Upper lobe of left lung (tissue), 6 donors: ENCODE results near the gene TYROBP. TPM values are rescaled to one million over a fixed set of nuclear protein-coding genes. Genes with fewer than 3 reads are reported as not detected.

Source experiments
- ATAC-seq, 2 donors: fragments of 200-7000 bp; cut with Tn5 transposase; one replicate each; pipeline ENCODE4 v1.9.1; 2022; ENCODE audit warnings: mild to moderate bottlenecking in 2 of 2, moderate library complexity in 2 of 2; ENCODE audit not compliant: low FRiP score in 2 of 2
- DNase-seq, 2 donors: peaks; one replicate each; pipeline ENCODE4 v3.0.0-alpha.2; 2019 to 2020
- H3K27ac ChIP-seq, 4 donors: fragments of 200-600 bp; sonication (generic); one replicate each; pipeline ENCODE4 v1.5.1; 2016 to 2019
- H3K27me3 ChIP-seq, 4 donors: fragments of 200-600 bp; sonication (generic); one replicate each; pipeline ENCODE4 v1.5.1; 2017 to 2019
- H3K36me3 ChIP-seq, 4 donors: fragments of 200-600 bp; sonication (generic); one replicate each; pipeline ENCODE4 v1.5.1; 2016 to 2019
- H3K4me1 ChIP-seq, 4 donors: fragments of 200-600 bp; sonication (generic); one replicate each; pipeline ENCODE4 v1.5.1; 2018 to 2019
- H3K4me3 ChIP-seq, 4 donors: fragments of 200-600 bp; sonication (generic); one replicate each; pipeline ENCODE4 v1.5.1; 2017 to 2019; ENCODE audit warnings: mild to moderate bottlenecking in 2 of 4, moderate library complexity in 1 of 4
- H3K9me3 ChIP-seq, 4 donors: fragments of 200-600 bp; sonication (generic); one replicate each; pipeline ENCODE4 v1.5.1; 2018 to 2019
- EP300 ChIP-seq, 4 donors: sonication (generic); formaldehyde crosslinking; IDR thresholded peaks; one replicate each; pipeline ENCODE4 v1.5.1; 2017; ENCODE audit warnings: antibody characterized with exemption in 4 of 4, control low read depth in 2 of 4
- POLR2A ChIP-seq, 4 donors: fragments of 450-650 bp; IDR thresholded peaks; one replicate each; pipeline ENCODE4 v1.5.1; 2016 to 2017; ENCODE audit warnings: antibody characterized with exemption in 4 of 4, mild to moderate bottlenecking in 2 of 4
- POLR2AphosphoS5 ChIP-seq, 2 donors: sonication (generic); formaldehyde crosslinking; IDR thresholded peaks; one replicate each; pipeline ENCODE4 v1.5.1; 2017; ENCODE audit warnings: antibody characterized with exemption in 2 of 2
- WGBS, 2 donors: methylation state at CpG; one replicate each; pipeline ENCODE4 v1.1.5; 2017 to 2018; 5-methylcytosine and 5-hydroxymethylcytosine counted together
- total RNA-seq, 6 donors: library from RNA; depleted of rRNA in 4 of 6; stranded (reverse); fragments of >200 nt in 4 of 6; gene quantifications; one replicate each; pipeline versions ENCODE4 v1.1.0 to v1.2.1, GENCODE V29; 2016 to 2021
- TF ChIP-seq, protein P1 (sequence below), 6 experiments: fragments of 450-650 bp in 4 of 6; fragments of 200-600 bp in 2 of 6; sonication (generic) in 2 of 6; IDR thresholded peaks; one replicate each; pipeline ENCODE4 v1.5.1; 2016 to 2019; ENCODE audit warnings: antibody characterized with exemption in 6 of 6
- donor health status: DM: no; HTN: no; CAD: no; lungs with moderate emphysema.
- donor health status: DM: no; HTN: yes; CAD: no; lungs with severe emphysema.

The TYROBP gene
- total RNA-seq, 6 donors from 2014 or later, result 131 to 532 (median 345) TPM

DNA sequence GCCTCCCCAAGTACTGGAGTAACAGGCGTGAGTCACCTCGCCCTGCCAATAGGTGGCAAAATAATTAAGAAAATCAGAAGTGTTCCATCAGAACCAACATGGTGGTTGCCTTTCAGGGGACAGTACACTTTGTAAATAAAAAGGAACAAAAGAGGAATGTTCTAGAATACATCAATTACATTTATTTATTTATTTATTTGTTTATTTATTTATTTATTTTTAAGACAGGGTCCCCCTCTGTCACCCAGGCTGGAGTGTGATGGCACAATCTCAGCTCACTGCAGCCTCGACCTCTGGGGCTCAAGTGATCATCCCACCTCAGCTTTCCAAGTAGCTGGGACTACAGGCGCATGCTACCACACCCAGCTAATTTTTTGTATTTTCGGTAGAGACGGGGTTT, 12.9 kb upstream of the TYROBP start:
- Histone ChIP-seq H3K36me3 (no peaks in the 10 kb centered on the region), H3K4me3 (no peak overlapping the region), H3K9me3 (peaks cover 0 to 7% (median 3%) of the 10 kb centered on the region in 4 donors), H3K27ac (no peak overlapping the region), H3K4me1 (no peaks in the 10 kb centered on the region), H3K27me3 (no peaks in the 10 kb centered on the region)
- TF ChIP-seq EP300 (IDR thresholded peaks at IDR 0.05) (no peak), POLR2AphosphoS5 (IDR thresholded peaks at IDR 0.05) (no peak), POLR2A (IDR thresholded peaks at IDR 0.05) (no peak)
- TF ChIP-seq, protein P1, sequence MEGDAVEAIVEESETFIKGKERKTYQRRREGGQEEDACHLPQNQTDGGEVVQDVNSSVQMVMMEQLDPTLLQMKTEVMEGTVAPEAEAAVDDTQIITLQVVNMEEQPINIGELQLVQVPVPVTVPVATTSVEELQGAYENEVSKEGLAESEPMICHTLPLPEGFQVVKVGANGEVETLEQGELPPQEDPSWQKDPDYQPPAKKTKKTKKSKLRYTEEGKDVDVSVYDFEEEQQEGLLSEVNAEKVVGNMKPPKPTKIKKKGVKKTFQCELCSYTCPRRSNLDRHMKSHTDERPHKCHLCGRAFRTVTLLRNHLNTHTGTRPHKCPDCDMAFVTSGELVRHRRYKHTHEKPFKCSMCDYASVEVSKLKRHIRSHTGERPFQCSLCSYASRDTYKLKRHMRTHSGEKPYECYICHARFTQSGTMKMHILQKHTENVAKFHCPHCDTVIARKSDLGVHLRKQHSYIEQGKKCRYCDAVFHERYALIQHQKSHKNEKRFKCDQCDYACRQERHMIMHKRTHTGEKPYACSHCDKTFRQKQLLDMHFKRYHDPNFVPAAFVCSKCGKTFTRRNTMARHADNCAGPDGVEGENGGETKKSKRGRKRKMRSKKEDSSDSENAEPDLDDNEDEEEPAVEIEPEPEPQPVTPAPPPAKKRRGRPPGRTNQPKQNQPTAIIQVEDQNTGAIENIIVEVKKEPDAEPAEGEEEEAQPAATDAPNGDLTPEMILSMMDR (IDR thresholded peaks at IDR 0.05), result no peak
- WGBS, 2 donors, result 79 to 84% methylated on average over 6 of the region's 6 CpGs
- DNase-seq (no peak), ATAC-seq (no peak)

DNA sequence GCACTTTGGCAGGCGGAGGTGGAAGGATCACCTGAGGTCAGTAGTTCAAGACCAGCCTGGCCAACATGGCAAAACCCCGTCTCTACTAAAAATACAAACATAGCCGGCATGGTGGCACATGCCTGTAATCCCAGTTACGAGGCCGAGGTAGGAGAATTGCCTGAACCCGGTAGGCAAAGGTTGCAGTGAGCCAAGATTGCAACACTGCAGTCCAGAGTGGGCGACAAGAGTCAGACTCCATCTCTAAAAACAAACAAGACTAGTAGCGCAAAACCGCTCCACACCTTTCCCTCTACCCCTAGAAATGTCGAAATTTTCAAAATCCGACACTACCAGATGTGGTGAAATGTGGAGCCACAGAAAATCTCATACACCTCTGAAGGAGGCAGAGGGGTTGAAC, 11.2 kb upstream of the TYROBP start:
- 85 to 86% methylated on average over 11 of the region's 11 CpGs for WGBS, 2 donors
- TF ChIP-seq POLR2AphosphoS5 (IDR thresholded peaks at IDR 0.05), result no peak
- no peak for TF ChIP-seq POLR2A (IDR thresholded peaks at IDR 0.05)
- TF ChIP-seq, protein P1 (IDR thresholded peaks at IDR 0.05), result no peak
- TF ChIP-seq EP300 (IDR thresholded peaks at IDR 0.05), result no peak
- DNase-seq (no peak), ATAC-seq (no peak)
- H3K36me3 ChIP-seq, result no peaks in the 10 kb centered on the region
- no peaks in the 10 kb centered on the region for H3K27me3 ChIP-seq
- no peak overlapping the region for H3K27ac ChIP-seq
- no peaks in the 10 kb centered on the region for H3K4me1 ChIP-seq
- no peak overlapping the region for H3K4me3 ChIP-seq
- no peaks in the 10 kb centered on the region for H3K9me3 ChIP-seq

DNA sequence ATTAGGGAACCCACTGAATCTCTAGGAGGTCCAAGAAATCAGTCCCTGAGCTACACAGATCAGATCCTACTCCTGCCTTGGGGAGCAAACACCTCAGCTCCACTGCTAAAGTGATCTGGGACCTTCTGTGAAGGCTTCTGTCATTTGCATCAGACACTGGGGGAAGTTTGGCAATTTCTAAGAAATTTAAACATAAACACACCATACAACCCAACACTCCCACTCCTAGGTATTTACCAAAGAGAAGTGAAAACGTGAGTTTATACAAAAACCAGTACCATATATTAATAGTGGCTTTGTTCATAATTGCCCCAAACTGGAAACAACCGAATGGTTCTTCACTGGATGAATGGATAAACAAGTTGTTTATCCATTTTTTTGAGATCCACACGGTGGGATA, 7.3 kb upstream of the TYROBP start:
- H3K27ac ChIP-seq, result peak overlapping the region in 1 of 4 donors; percentile 49

DNA sequence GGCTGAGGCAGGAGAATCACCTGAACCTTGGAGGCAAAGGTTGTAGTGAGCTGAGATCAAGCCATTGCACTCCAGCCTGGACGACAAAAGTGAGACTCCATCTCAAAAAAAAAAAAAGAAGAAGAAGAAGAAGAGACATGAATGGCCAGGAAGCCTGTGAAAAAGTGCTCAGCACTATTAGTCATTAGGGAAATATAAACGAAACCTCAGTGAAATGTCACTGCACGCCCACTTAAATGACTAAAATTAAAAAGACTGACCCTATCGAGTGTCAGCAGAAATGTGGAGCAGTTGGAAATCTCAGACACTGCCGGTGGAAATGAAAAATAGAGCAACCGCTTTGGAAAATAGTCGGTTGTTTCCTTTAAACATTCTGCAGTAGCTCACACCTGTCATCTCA, 5.5 kb upstream of the TYROBP start:
- TF ChIP-seq EP300 (IDR thresholded peaks at IDR 0.05), result no peak
- TF ChIP-seq, protein P1 (IDR thresholded peaks at IDR 0.05), result no peak
- TF ChIP-seq POLR2A (IDR thresholded peaks at IDR 0.05), result no peak
- no peak for TF ChIP-seq POLR2AphosphoS5 (IDR thresholded peaks at IDR 0.05)
- 39 to 43% methylated on average over 7 of the region's 7 CpGs for WGBS, 2 donors
- H3K36me3 ChIP-seq, result no peaks in the 10 kb centered on the region
- H3K4me1 ChIP-seq, result peaks cover 0 to 6% (median 2%) of the 10 kb centered on the region in 4 donors
- DNase-seq (no peak), ATAC-seq (peak in 1 of 2 donors; percentile 27)
- H3K9me3 ChIP-seq, result no peaks in the 10 kb centered on the region
- H3K27me3 ChIP-seq, result no peaks in the 10 kb centered on the region
- peak overlapping the region in 2 of 4 donors; percentile 46 to 52 for H3K27ac ChIP-seq
- no peak overlapping the region for H3K4me3 ChIP-seq

More for the DNA sequence above, 7.3 kb upstream of the TYROBP start:
- WGBS, 2 donors, result 52 to 57% methylated on average over 3 of the region's 3 CpGs
- DNase-seq (no peak), ATAC-seq (no peak)
- Histone ChIP-seq H3K9me3 (no peaks in the 10 kb centered on the region), H3K4me1 (peaks cover 0 to 6% (median 2%) of the 10 kb centered on the region in 4 donors), H3K4me3 (no peak overlapping the region), H3K27me3 (no peaks in the 10 kb centered on the region), H3K36me3 (no peaks in the 10 kb centered on the region)
- TF ChIP-seq POLR2A (IDR thresholded peaks at IDR 0.05) (no peak), EP300 (IDR thresholded peaks at IDR 0.05) (no peak), POLR2AphosphoS5 (IDR thresholded peaks at IDR 0.05) (no peak)
- TF ChIP-seq, protein P1 (IDR thresholded peaks at IDR 0.05), result no peak

DNA sequence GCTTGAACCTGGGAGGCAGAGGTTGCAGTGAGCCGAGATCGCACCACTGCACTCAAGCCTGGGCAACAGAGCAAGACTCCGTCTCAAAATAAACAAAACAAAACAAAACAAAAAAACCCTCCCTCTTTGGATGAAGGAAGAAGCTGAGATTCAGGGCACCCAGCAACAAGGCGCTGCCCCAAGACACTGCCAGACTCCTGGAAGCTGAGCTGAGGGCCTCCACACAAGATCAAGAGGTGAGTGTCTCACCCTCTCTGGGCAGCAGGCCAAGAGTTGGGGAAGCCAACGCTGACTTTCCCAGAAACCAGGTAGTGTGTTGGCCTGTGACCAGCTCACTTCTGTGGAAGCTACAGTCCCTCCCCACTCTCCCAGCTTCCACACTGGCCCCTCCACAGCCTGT, 3.7 kb upstream of the TYROBP start:
- H3K4me3 ChIP-seq, result no peak overlapping the region
- H3K27ac ChIP-seq, result peak overlapping the region in 2 of 4 donors; percentile 56 to 93
- H3K4me1 ChIP-seq, result peaks cover 0 to 6% (median 3%) of the 10 kb centered on the region in 4 donors
- no peaks in the 10 kb centered on the region for H3K27me3 ChIP-seq
- ATAC-seq, result no peak
- 51 to 54% methylated on average over 5 of the region's 5 CpGs for WGBS, 2 donors
- no peaks in the 10 kb centered on the region for H3K36me3 ChIP-seq
- DNase-seq, result peak in 1 of 2 donors; percentile 76
- TF ChIP-seq, protein P1 (IDR thresholded peaks at IDR 0.05), result no peak
- TF ChIP-seq POLR2A (IDR thresholded peaks at IDR 0.05), result no peak
- TF ChIP-seq POLR2AphosphoS5 (IDR thresholded peaks at IDR 0.05), result no peak
- no peak for TF ChIP-seq EP300 (IDR thresholded peaks at IDR 0.05)
- no peaks in the 10 kb centered on the region for H3K9me3 ChIP-seq
